ENCODE data around the gene TXNDC17. TPM values are rescaled to one million over a fixed set of nuclear protein-coding genes. Genes with fewer than 3 reads are reported as not detected.

The TXNDC17 gene
- total RNA-seq, 4 donors from 2014 or later, result 2.8 to 108 (median 51.5) TPM

DNA sequence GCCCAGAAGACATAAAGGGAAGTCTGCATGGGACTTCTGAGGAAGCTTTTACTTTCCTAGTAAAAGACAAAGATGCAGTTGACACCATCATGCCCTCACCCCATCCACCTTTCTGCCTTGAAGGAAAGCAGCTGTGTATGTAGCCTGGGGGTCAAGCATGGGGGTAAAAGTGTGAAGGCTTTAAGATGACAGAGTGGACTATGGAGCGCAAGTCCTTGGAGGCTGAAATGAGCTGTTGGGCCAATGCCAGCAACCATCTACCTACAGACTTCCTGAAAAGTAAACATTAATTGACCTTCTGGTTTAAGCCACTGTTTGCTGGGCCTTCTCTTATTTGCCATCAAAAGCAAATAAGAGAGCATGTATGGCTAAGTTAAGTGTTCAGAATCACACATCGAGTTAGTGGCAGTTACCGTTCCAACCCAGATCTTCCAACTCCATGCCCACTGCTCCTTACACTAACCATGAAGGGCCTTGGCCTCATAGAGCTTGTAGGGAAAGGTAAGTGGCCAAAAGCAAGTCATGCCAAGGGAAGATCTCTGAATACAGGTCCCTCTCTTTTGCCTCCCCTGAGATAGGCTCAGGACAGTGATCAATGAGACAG, 42.3 kb downstream of the TXNDC17 start:
- H3K27ac ChIP-seq, result no peak overlapping the region
- no peak for DNase-seq
- intact Hi-C loops (cut with DNase I; ENCODE audit: low total_unique reads), result no loop called here
- H3K9me3 ChIP-seq, result no peaks in the 10 kb centered on the region
- no peaks in the 10 kb centered on the region for H3K4me1 ChIP-seq
- H3K4me3 ChIP-seq, result no peak overlapping the region
- H3K36me3 ChIP-seq, result no peaks in the 10 kb centered on the region
- H3K27me3 ChIP-seq, result no peaks in the 10 kb centered on the region
- TF ChIP-seq, protein P1, sequence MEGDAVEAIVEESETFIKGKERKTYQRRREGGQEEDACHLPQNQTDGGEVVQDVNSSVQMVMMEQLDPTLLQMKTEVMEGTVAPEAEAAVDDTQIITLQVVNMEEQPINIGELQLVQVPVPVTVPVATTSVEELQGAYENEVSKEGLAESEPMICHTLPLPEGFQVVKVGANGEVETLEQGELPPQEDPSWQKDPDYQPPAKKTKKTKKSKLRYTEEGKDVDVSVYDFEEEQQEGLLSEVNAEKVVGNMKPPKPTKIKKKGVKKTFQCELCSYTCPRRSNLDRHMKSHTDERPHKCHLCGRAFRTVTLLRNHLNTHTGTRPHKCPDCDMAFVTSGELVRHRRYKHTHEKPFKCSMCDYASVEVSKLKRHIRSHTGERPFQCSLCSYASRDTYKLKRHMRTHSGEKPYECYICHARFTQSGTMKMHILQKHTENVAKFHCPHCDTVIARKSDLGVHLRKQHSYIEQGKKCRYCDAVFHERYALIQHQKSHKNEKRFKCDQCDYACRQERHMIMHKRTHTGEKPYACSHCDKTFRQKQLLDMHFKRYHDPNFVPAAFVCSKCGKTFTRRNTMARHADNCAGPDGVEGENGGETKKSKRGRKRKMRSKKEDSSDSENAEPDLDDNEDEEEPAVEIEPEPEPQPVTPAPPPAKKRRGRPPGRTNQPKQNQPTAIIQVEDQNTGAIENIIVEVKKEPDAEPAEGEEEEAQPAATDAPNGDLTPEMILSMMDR (IDR thresholded peaks at IDR 0.05), result no peak
- TF ChIP-seq POLR2A (IDR thresholded peaks at IDR 0.05), result no peak

GRCh38 chr17:6683730-6684459, 43.0 kb downstream of the TXNDC17 start:
- TF ChIP-seq, protein P1 (IDR thresholded peaks at IDR 0.05), result no peak
- no peak for TF ChIP-seq POLR2A (IDR thresholded peaks at IDR 0.05)
- Histone ChIP-seq H3K27me3 (no peaks in the 10 kb centered on the region), H3K4me3 (no peak overlapping the region), H3K4me1 (no peaks in the 10 kb centered on the region), H3K27ac (no peak overlapping the region), H3K36me3 (no peaks in the 10 kb centered on the region), H3K9me3 (no peaks in the 10 kb centered on the region)
- intact Hi-C loops (cut with DNase I; ENCODE audit: low total_unique reads), result no loop called here
- no peak for DNase-seq

- H3K9me3 ChIP-seq, result no peaks in the 10 kb centered on the region
- H3K4me1 ChIP-seq, result no peaks in the 10 kb centered on the region
- no peak for TF ChIP-seq POLR2A (IDR thresholded peaks at IDR 0.05)
- TF ChIP-seq, protein P1 (IDR thresholded peaks at IDR 0.05), result no peak
- DNase-seq, result no peak
- intact Hi-C loops (cut with DNase I; ENCODE audit: low total_unique reads), result no loop called here
- no peaks in the 10 kb centered on the region for H3K27me3 ChIP-seq
- H3K27ac ChIP-seq, result no peak overlapping the region
- H3K36me3 ChIP-seq, result no peaks in the 10 kb centered on the region
- no peak overlapping the region for H3K4me3 ChIP-seq
Observed at GRCh38 chr17:6684460-6684783, 43.6 kb downstream of the TXNDC17 start.

DNA sequence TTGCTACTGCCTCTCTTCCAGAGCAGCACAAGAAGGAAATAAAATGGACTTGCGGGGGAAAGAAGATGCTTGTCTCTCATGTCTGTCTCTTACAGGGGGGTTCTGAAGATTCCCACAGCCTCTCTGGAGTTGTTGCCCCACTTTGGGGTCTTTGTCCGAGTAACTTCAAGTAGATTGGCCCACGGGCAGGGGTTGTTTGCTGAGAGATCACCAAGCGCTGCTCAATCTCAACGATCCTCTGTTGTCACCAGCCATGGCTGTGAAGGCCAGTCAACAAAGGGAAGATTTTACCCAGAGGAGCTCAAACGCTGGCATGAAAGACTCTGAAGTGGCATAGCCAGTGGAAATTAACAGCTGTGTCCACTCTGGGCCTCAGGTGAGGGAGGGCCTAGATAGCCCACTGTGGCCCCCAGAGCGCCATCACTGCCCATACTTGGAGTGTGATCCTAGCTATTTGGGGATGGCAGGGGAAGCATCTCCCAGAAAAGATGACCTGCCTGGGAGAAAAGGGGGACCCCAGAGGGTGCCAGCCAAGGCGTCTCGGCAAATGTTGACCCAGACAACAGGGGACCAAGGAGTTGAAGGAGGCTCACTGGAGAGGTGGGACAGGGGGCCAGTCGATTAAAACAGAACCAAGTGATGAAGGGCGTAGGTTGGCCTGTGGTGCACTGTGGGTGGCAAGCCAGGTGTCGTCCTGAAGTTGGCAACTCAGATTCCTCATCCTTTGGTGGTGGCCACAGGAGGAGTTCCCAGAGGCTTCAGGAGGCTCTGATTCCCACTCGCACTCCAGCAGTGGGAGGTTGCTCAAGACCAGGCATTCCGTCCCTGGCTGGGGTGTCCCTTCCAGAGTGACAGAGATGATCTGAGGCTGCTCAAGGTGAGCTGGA, 44.3 kb downstream of the TXNDC17 start:
- Histone ChIP-seq H3K27ac (no peak overlapping the region), H3K36me3 (no peaks in the 10 kb centered on the region), H3K4me3 (no peak overlapping the region), H3K4me1 (no peaks in the 10 kb centered on the region), H3K27me3 (no peaks in the 10 kb centered on the region), H3K9me3 (no peaks in the 10 kb centered on the region)
- DNase-seq, result no peak
- TF ChIP-seq POLR2A (IDR thresholded peaks at IDR 0.05), result no peak
- TF ChIP-seq, protein P1 (IDR thresholded peaks at IDR 0.05), result no peak
- intact Hi-C loops (cut with DNase I; ENCODE audit: low total_unique reads), result no loop called here

DNA sequence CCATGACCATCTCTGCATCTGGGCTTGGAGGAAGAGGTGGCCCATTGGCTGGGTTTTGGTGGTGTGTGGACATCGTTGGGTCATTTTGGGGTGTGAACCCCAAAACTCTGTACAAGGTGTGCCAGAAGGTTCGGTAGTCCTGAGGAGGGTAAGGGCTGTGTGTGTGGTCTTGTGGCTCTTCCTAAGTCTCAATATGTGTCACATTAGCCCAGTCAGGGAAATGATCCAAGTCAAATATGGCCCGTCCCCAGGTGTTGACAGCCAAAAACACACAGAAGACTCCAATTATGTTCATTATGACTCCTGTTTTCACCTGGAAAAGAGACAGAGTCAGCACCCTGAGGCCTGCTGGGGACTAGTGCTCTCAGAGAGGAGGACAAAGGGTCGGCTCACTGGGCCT, 45.2 kb downstream of the TXNDC17 start:
- no peak for TF ChIP-seq POLR2A (IDR thresholded peaks at IDR 0.05)
- TF ChIP-seq, protein P1 (IDR thresholded peaks at IDR 0.05), result no peak
- DNase-seq, result no peak
- no peak overlapping the region for H3K27ac ChIP-seq
- no peak overlapping the region for H3K4me3 ChIP-seq
- no peaks in the 10 kb centered on the region for H3K9me3 ChIP-seq
- intact Hi-C loops (cut with DNase I; ENCODE audit: low total_unique reads), result no loop called here
- H3K36me3 ChIP-seq, result no peaks in the 10 kb centered on the region
- no peaks in the 10 kb centered on the region for H3K4me1 ChIP-seq
- no peaks in the 10 kb centered on the region for H3K27me3 ChIP-seq

Measured in uterus (tissue), 4 donors.